ENCODE results near the gene PPP1R3F.
A peak's percentile ranks its signal among the peaks of the same experiment; 100 is the strongest.
"Not testable (repeated sequence)": the region's sequence is repeated elsewhere in the genome, so short reads cannot be mapped to it uniquely, and the experiment has no call there.

The PPP1R3F gene

GRCh38 chrX:49286136-49286535, 16.5 kb downstream of the PPP1R3F start:
- H3K27me3 ChIP-seq (ENCODE audit: insufficient read depth, insufficient read length) = no peaks in the 10 kb centered on the region
- no peak for TF ChIP-seq YY1 (IDR thresholded peaks at IDR 0.05; ENCODE audit: insufficient read depth, insufficient read length)
- H3K9me3 ChIP-seq (ENCODE audit: insufficient read depth, low read length) = no peaks in the 10 kb centered on the region
- DNase-seq (ENCODE audit: low read depth, low spot score) = no peak
- peaks cover 18% of the 10 kb centered on the region for H3K36me3 ChIP-seq (ENCODE audit: insufficient read depth, insufficient read length, low read length)
- H3K4me3 ChIP-seq (ENCODE audit: insufficient read length, low read depth) = no peak overlapping the region
- peaks cover 4% of the 10 kb centered on the region for H3K4me1 ChIP-seq (ENCODE audit: insufficient read depth, insufficient read length)
- no peak overlapping the region for H3K9ac ChIP-seq (ENCODE audit: insufficient read length, low read depth)

DNA sequence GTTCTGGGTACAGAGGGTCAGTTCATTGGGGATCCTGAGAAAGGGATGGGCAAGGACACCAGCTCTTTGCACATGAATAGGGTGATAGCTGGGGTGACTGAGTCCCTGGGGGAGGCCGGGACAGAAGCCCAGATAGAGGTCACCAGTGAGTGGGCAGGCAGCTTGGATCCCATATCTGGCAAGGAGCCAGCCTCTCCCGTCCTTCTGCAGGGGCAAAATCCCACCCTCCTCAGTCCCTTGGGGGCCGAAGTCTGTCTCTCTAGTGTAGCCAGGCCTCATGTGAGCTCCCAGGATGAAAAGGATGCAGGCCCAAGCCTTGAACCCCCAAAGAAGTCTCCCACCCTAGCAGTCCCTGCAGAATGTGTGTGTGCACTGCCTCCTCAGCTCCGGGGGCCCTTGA, 17.0 kb downstream of the PPP1R3F start:
- Histone ChIP-seq H3K27me3 (ENCODE audit: insufficient read depth, insufficient read length) (no peaks in the 10 kb centered on the region), H3K4me3 (ENCODE audit: insufficient read length, low read depth) (no peak overlapping the region), H3K36me3 (ENCODE audit: insufficient read depth, insufficient read length, low read length) (peaks cover 18% of the 10 kb centered on the region), H3K9me3 (ENCODE audit: insufficient read depth, low read length) (no peaks in the 10 kb centered on the region), H3K9ac (ENCODE audit: insufficient read length, low read depth) (no peak overlapping the region), H3K4me1 (ENCODE audit: insufficient read depth, insufficient read length) (peaks cover 4% of the 10 kb centered on the region)
- DNase-seq (ENCODE audit: low read depth, low spot score) = no peak
- TF ChIP-seq YY1 (IDR thresholded peaks at IDR 0.05; ENCODE audit: insufficient read depth, insufficient read length) (no peak), SUZ12 (IDR thresholded peaks at IDR 0.05; ENCODE audit: extremely low read depth, insufficient read depth, insufficient read length) (no peak), ZNF274 (IDR thresholded peaks at IDR 0.05; ENCODE audit: low read depth, low read length) (no peak)

GRCh38 chrX:49287665-49288064, 18.1 kb downstream of the PPP1R3F start:
- Histone ChIP-seq H3K27me3 (ENCODE audit: insufficient read depth, insufficient read length) (no peaks in the 10 kb centered on the region), H3K4me1 (ENCODE audit: insufficient read depth, insufficient read length) (peaks cover 5% of the 10 kb centered on the region), H3K36me3 (ENCODE audit: insufficient read depth, insufficient read length, low read length) (peaks cover 18% of the 10 kb centered on the region), H3K9ac (ENCODE audit: insufficient read length, low read depth) (no peak overlapping the region), H3K9me3 (ENCODE audit: insufficient read depth, low read length) (no peaks in the 10 kb centered on the region), H3K4me3 (ENCODE audit: insufficient read length, low read depth) (no peak overlapping the region)
- TF ChIP-seq YY1 (IDR thresholded peaks at IDR 0.05; ENCODE audit: insufficient read depth, insufficient read length) (no peak), SUZ12 (IDR thresholded peaks at IDR 0.05; ENCODE audit: extremely low read depth, insufficient read depth, insufficient read length) (no peak), ZNF274 (IDR thresholded peaks at IDR 0.05; ENCODE audit: low read depth, low read length) (no peak)
- DNase-seq (ENCODE audit: low read depth, low spot score) = no peak

DNA sequence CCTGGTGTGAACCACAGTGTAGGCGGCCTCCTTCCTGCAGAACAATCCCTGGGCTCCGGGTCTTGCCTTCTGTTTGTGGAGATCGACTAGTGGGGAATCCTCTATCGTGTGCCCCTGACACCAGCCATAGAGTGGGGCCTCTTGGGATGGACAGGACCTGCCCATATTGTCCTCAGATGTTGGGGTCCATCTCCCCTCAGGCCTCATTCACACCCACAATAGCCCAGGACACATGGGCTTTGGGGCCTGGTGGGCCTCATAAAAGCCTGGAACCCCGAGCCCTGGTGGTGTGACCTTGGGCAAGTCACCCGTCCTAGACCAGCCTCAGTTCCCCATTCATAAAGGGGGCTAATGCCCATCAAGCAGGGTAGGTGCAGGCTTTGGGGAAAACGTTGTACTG, 20.6 kb downstream of the PPP1R3F start:
- no peak for TF ChIP-seq YY1 (IDR thresholded peaks at IDR 0.05; ENCODE audit: insufficient read depth, insufficient read length)
- TF ChIP-seq SUZ12 (IDR thresholded peaks at IDR 0.05; ENCODE audit: extremely low read depth, insufficient read depth, insufficient read length) = no peak
- TF ChIP-seq ZNF274 (IDR thresholded peaks at IDR 0.05; ENCODE audit: low read depth, low read length) = no peak
- H3K36me3 ChIP-seq (ENCODE audit: insufficient read depth, insufficient read length, low read length) = peaks cover 14% of the 10 kb centered on the region
- no peak for DNase-seq (ENCODE audit: low read depth, low spot score)
- H3K4me1 ChIP-seq (ENCODE audit: insufficient read depth, insufficient read length) = peaks cover 7% of the 10 kb centered on the region
- H3K9me3 ChIP-seq (ENCODE audit: insufficient read depth, low read length) = no peaks in the 10 kb centered on the region
- no peak overlapping the region for H3K9ac ChIP-seq (ENCODE audit: insufficient read length, low read depth)
- no peaks in the 10 kb centered on the region for H3K27me3 ChIP-seq (ENCODE audit: insufficient read depth, insufficient read length)
- H3K4me3 ChIP-seq (ENCODE audit: insufficient read length, low read depth) = no peak overlapping the region

- no peaks in the 10 kb centered on the region for H3K9me3 ChIP-seq (ENCODE audit: insufficient read depth, low read length)
- TF ChIP-seq YY1 (IDR thresholded peaks at IDR 0.05; ENCODE audit: insufficient read depth, insufficient read length) = no peak
- no peak for TF ChIP-seq SUZ12 (IDR thresholded peaks at IDR 0.05; ENCODE audit: extremely low read depth, insufficient read depth, insufficient read length)
- no peak for TF ChIP-seq ZNF274 (IDR thresholded peaks at IDR 0.05; ENCODE audit: low read depth, low read length)
- no peak overlapping the region for H3K9ac ChIP-seq (ENCODE audit: insufficient read length, low read depth)
- DNase-seq (ENCODE audit: low read depth, low spot score) = peak; percentile 62
- H3K4me3 ChIP-seq (ENCODE audit: insufficient read length, low read depth) = no peak overlapping the region
- H3K4me1 ChIP-seq (ENCODE audit: insufficient read depth, insufficient read length) = peaks cover 7% of the 10 kb centered on the region
- H3K27me3 ChIP-seq (ENCODE audit: insufficient read depth, insufficient read length) = no peaks in the 10 kb centered on the region
- peaks cover under 1% of the 10 kb centered on the region for H3K36me3 ChIP-seq (ENCODE audit: insufficient read depth, insufficient read length, low read length)
Observed at GRCh38 chrX:49291615-49292337, 22.2 kb downstream of the PPP1R3F start.

DNA sequence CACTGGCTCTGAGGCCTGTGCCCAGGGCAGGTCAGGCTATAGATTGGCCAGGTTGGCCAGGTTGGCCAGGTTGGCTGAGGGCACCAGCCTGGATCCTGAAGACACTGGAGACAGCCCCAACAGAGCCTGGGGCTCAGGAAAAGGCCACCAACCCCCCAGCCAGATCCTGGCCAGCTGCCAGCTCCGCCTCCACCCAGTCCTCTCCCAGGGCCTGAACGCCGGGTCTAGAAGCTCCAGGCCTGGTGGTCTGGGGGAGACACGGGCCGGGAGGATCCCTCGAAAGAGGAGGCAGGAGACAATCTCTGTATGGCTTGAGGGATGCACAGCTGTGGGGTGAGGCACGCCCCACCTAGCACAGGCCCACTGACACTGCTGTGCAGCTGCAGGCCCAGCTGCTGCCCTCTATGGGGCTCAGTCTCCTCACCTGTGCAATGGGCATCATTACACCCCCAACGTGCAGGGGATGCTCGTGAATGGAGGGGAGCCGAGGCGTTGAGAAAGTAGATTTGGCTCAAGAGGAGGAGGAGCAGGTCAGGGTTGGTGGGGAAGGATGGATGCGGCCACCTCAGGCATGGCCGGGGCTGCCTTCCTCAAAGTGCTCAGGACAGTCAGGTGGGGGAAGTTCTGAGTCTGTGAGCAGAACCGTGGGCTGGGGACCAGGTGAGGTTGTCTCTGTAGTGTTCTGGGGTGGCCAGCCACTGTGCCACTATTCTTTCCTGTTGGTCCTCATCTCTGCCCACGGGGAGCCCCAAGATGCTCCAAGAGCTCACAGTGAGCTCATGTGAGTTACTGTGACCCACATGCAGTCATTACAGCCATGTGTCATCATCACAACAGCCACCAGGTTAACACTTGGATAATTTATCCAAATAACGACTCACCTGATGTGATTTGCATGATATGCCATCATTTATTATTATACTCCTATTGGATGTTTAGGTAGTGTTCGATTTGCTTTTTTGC, 23.1 kb downstream of the PPP1R3F start:
- Histone ChIP-seq H3K9me3 (ENCODE audit: insufficient read depth, low read length) (no peaks in the 10 kb centered on the region), H3K27me3 (ENCODE audit: insufficient read depth, insufficient read length) (no peaks in the 10 kb centered on the region), H3K4me3 (ENCODE audit: insufficient read length, low read depth) (no peak overlapping the region), H3K36me3 (ENCODE audit: insufficient read depth, insufficient read length, low read length) (no peaks in the 10 kb centered on the region), H3K9ac (ENCODE audit: insufficient read length, low read depth) (peak overlapping the region; percentile 50), H3K4me1 (ENCODE audit: insufficient read depth, insufficient read length) (peaks cover 7% of the 10 kb centered on the region)
- TF ChIP-seq SUZ12 (IDR thresholded peaks at IDR 0.05; ENCODE audit: extremely low read depth, insufficient read depth, insufficient read length) (no peak), ZNF274 (IDR thresholded peaks at IDR 0.05; ENCODE audit: low read depth, low read length) (no peak), YY1 (IDR thresholded peaks at IDR 0.05; ENCODE audit: insufficient read depth, insufficient read length) (no peak)
- DNase-seq (ENCODE audit: low read depth, low spot score) = no peak

DNA sequence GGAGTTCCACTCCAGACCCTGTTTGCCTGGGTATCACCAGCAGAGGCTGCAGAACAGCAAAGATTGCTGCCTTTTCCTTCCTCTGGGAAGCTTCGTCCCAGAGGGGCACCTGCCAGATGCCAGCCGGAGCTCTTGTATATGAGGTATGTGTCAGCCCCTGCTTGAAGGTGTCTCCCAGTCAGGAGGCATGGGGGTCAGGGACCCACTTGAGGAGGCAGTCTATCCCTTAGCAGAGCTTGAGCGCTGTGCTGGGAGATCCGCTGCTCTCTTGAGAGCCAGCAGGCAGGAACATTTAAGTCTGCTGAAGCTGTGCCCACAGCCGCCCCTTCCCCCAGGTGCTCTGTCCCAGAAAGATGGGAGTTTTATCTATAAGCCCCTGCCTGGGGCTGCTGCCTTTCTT, 29.7 kb downstream of the PPP1R3F start:
- H3K27me3 ChIP-seq (ENCODE audit: insufficient read depth, insufficient read length); H3K36me3 ChIP-seq (ENCODE audit: insufficient read depth, insufficient read length, low read length); DNase-seq (ENCODE audit: low read depth, low spot score); H3K9ac ChIP-seq (ENCODE audit: insufficient read length, low read depth); H3K4me3 ChIP-seq (ENCODE audit: insufficient read length, low read depth); H3K4me1 ChIP-seq (ENCODE audit: insufficient read depth, insufficient read length); H3K9me3 ChIP-seq (ENCODE audit: insufficient read depth, low read length): not testable (repeated sequence)

Measured in NT2/D1 (cell line).